H1 (cell line): Measurements from ENCODE around the gene CALML5. TPM values are rescaled to one million over a fixed set of nuclear protein-coding genes. Genes with fewer than 3 reads are reported as not detected.

Experiments used
- CEBPB ChIP-seq: IDR thresholded peaks from 2 replicates; pipeline ENCODE4 v1.6.1; 2012; ENCODE audit warnings: low read depth, low read length
- PHF8 ChIP-seq: fragments of 200-600 bp; sonication (generic); conservative IDR thresholded peaks from 2 replicates; pipeline ENCODE4 v1.7.1; 2012; ENCODE audit warnings: low read depth, mild to moderate bottlenecking, inconsistent platforms, low read length, moderate library complexity
- SIN3A ChIP-seq, 2 experiments: IDR thresholded peaks in 1 of 2; conservative IDR thresholded peaks in 1 of 2; 2 replicates each; pipeline ENCODE4 v1.6.1; 2011 to 2012; ENCODE audit warnings: low read length in 2 of 2, improper control_type of control experiment in 1 of 2, low read depth in 1 of 2, mild to moderate bottlenecking in 1 of 2
- polyA plus RNA-seq, 7 experiments: library from polyadenylated mRNA; depleted of rRNA in 3 of 7; stranded (reverse) in 5 of 7; unstranded in 2 of 7; fragments of >200 nt in 5 of 7; fragments of 200-250 nt in 2 of 7; gene quantifications; 1 replicate in 5 of 7; 2 replicates in 1 of 7; 4 replicates in 1 of 7; pipeline versions ENCODE4 v1.2.1 to v1.2.3, GENCODE V29; 2011 to 2013; ENCODE audit warnings: missing spikeins in 2 of 7, mixed read lengths in 2 of 7
- total RNA-seq: library from RNA; stranded (reverse); fragmentation: NEBNext Ultra II Directional; extraction: Animal tissue kit (Norgen Biotek cat#: 25700); gene quantifications from 2 replicates; pipeline ENCODE4 v1.2.1, GENCODE V29; 2021

CALML5 gene
- total and polyA plus RNA-seq, 2 of the 8 experiments (the other 6 are each of a cell fraction or from before 2014, with no cell fraction given), result not detected

DNA sequence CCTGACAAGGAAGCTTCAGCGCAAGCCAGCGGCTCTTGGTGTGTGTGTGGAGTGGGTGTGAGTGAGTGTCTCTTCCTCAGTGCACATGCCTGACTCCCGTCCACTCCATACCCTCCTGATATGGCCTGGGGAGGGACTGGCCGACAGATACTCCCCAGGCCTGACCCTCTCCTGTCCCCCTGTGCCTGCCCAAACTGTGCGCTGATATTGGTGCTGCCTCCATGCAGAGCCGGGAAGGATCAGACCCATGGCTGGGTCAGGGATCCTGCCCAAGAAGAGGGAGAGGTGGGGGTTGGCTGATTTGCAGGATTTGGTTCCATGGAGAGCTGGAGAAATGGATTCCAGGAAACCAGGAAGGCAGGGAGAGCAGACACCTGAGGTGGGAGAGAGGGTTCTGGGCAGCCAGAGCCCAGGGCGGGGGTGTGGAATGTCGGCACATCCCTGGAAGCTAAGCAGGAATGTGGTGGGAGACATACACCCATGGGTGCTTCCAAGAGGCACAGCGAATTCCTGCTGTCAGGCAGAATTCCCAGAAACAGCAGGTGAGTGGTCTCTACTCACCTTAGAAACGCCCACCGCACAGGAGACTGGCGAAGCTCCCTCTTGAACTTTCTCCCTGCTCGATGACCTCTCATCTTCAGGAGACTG, 6.3 kb downstream of the CALML5 start (continued):
- TF ChIP-seq PHF8 (no peak), CEBPB (no peak), SIN3A (conservative IDR thresholded peaks at IDR 0.05 in 1 of 2, IDR thresholded peaks at IDR 0.05 in 1 of 2; ENCODE audit: low read depth in 1 of 2, low read length in 2 of 2) (no peak)
